ENCODE measurements around the gene APBA1. TPM values are rescaled to one million over a fixed set of nuclear protein-coding genes. Genes with fewer than 3 reads are reported as not detected.
A peak's percentile ranks its signal among the peaks of the same experiment; 100 is the strongest.

The APBA1 gene
- polyA plus RNA-seq, 1 of the 3 experiments (the other 2 are of a cell fraction) = 3.1 TPM

DNA sequence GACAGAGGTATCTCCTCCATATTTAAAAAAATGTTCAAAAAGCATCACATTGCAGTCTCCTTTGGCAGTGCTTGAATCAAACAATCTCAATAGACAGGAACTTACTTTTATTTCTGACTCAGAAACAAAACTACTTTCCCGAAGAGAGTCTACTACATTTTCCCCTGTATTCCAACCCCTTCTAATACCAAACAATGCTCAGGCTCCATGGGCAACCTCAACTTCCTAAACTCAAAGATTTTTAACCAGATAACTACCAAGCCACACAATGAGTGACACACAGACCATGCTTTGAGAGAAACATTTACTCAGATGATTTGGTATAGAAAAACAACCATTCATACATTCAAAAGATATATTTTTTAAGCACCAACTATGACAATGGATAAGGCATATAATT is 70.5 kb downstream of the APBA1 start:
- 39% methylated on average over 1 of the region's 1 CpG for WGBS (ENCODE audit: low lambda C conversion rate)
- Histone ChIP-seq H3K4me3 (ENCODE audit: low read depth in 2 of 2, low read length in 1 of 2) (no peak overlapping the region), H3K79me2 (ENCODE audit: insufficient read depth) (no peaks in the 10 kb centered on the region), H2AFZ (ENCODE audit: low read depth) (no peak overlapping the region), H3K36me3 (replicated peaks in 1 of 2; ENCODE audit: control insufficient read depth in 1 of 2, insufficient read depth in 2 of 2, low read length in 1 of 2) (no peaks in the 10 kb centered on the region), H3F3A (replicated peaks; ENCODE audit: insufficient read depth) (peaks cover 4% of the 10 kb centered on the region), H3K9ac (no peak overlapping the region), H4K20me1 (ENCODE audit: insufficient read depth) (no peaks in the 10 kb centered on the region), H3K9me3 (no peaks in the 10 kb centered on the region), H3K9me2 (no peaks in the 10 kb centered on the region), H3K4me2 (no peak overlapping the region), H3K4me1 (ENCODE audit: control insufficient read depth in 1 of 2, insufficient read depth in 2 of 2, low read depth in 1 of 2, low read length in 1 of 2) (peaks cover 0 to 9% of the 10 kb centered on the region in 2 experiments; a peak in 3 of 4 replicates), H3K27me3 (ENCODE audit: insufficient read depth) (no peaks in the 10 kb centered on the region), H3K27ac (ENCODE audit: low read depth in 2 of 2, low read length in 1 of 2) (peak overlapping the region in 1 of 2 experiments; percentile 9; a peak in 2 of 4 replicates)
- ChIA-PET CTCF (no interaction called here), POLR2A (no interaction called here)
- no peak for DNase-seq
- no peak for TF ChIP-seq MEF2A (IDR thresholded peaks at IDR 0.05; ENCODE audit: borderline replicate concordance, low read depth)
- TF ChIP-seq ELF1 (IDR thresholded peaks at IDR 0.05) = no peak
- no peak for TF ChIP-seq RFX5 (IDR thresholded peaks at IDR 0.05; ENCODE audit: low read length)
- no peak for TF ChIP-seq FOXM1 (IDR thresholded peaks at IDR 0.05; ENCODE audit: low read depth)
- no peak for TF ChIP-seq TEAD4 (IDR thresholded peaks at IDR 0.05; ENCODE audit: borderline replicate concordance, insufficient read depth)
- no peak for TF ChIP-seq JUND (IDR thresholded peaks at IDR 0.05)
- no peak for TF ChIP-seq FOXJ3 (CRISPR knock-in tag; IDR thresholded peaks at IDR 0.05)
- TF ChIP-seq EP300 (IDR thresholded peaks at IDR 0.05; ENCODE audit: borderline replicate concordance in 1 of 2, low read depth in 1 of 2, low read length in 1 of 2) = no peak
- TF ChIP-seq IRF3 (IDR thresholded peaks at IDR 0.05; ENCODE audit: low read depth, low read length) = no peak
- TF ChIP-seq RAD21 (IDR thresholded peaks at IDR 0.05; ENCODE audit: low read length) = no peak
- no peak for TF ChIP-seq RCOR1 (IDR thresholded peaks at IDR 0.05; ENCODE audit: low read length)
- TF ChIP-seq, protein P1, sequence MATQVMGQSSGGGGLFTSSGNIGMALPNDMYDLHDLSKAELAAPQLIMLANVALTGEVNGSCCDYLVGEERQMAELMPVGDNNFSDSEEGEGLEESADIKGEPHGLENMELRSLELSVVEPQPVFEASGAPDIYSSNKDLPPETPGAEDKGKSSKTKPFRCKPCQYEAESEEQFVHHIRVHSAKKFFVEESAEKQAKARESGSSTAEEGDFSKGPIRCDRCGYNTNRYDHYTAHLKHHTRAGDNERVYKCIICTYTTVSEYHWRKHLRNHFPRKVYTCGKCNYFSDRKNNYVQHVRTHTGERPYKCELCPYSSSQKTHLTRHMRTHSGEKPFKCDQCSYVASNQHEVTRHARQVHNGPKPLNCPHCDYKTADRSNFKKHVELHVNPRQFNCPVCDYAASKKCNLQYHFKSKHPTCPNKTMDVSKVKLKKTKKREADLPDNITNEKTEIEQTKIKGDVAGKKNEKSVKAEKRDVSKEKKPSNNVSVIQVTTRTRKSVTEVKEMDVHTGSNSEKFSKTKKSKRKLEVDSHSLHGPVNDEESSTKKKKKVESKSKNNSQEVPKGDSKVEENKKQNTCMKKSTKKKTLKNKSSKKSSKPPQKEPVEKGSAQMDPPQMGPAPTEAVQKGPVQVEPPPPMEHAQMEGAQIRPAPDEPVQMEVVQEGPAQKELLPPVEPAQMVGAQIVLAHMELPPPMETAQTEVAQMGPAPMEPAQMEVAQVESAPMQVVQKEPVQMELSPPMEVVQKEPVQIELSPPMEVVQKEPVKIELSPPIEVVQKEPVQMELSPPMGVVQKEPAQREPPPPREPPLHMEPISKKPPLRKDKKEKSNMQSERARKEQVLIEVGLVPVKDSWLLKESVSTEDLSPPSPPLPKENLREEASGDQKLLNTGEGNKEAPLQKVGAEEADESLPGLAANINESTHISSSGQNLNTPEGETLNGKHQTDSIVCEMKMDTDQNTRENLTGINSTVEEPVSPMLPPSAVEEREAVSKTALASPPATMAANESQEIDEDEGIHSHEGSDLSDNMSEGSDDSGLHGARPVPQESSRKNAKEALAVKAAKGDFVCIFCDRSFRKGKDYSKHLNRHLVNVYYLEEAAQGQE (IDR thresholded peaks at IDR 0.05; ENCODE audit: low read depth, low read length) = no peak
- no peak for TF ChIP-seq SIN3A (IDR thresholded peaks at IDR 0.05; ENCODE audit: borderline replicate concordance, low read depth, low read length)
- no peak for TF ChIP-seq USF2 (IDR thresholded peaks at IDR 0.05; ENCODE audit: borderline replicate concordance, low read depth, low read length)
